NCI-H748 treated with DMSO at 0.1 percent for 48 hours (cell line): ENCODE measurements around the gene ERC2.
"Not testable (repeated sequence)": the region's sequence is repeated elsewhere in the genome, so short reads cannot be mapped to it uniquely, and the experiment has no call there.

Experiments
- DNase-seq: peaks from one replicate; lab custom pipeline; 2025; lab: John Stamatoyannopoulos, UW

The ERC2 gene

GRCh38 chr3:56309465-56309864 lies 158.8 kb downstream of the ERC2 start:
- peak; percentile 18 for DNase-seq

GRCh38 chr3:56308471-56308870 lies 159.8 kb downstream of the ERC2 start:
- DNase-seq: no peak

GRCh38 chr3:56304069-56304468 lies 164.2 kb downstream of the ERC2 start:
- no peak for DNase-seq

GRCh38 chr3:56303487-56303886 lies 164.8 kb downstream of the ERC2 start:
- no peak for DNase-seq

GRCh38 chr3:56302417-56302816 lies 165.8 kb downstream of the ERC2 start:
- no peak for DNase-seq

GRCh38 chr3:56297281-56297840 lies 170.9 kb downstream of the ERC2 start:
- no peak for DNase-seq

- no peak for DNase-seq
Measured at GRCh38 chr3:56296361-56296760, 171.9 kb downstream of the ERC2 start.

GRCh38 chr3:56295161-56295560 lies 173.1 kb downstream of the ERC2 start:
- no peak for DNase-seq

- DNase-seq: no peak
Measured at GRCh38 chr3:56294286-56294685, 174.0 kb downstream of the ERC2 start.

GRCh38 chr3:56291953-56292352 lies 176.3 kb downstream of the ERC2 start:
- DNase-seq: no peak

- DNase-seq: no peak
Measured at GRCh38 chr3:56291244-56291680, 177.0 kb downstream of the ERC2 start.

GRCh38 chr3:56290374-56290773 lies 177.9 kb downstream of the ERC2 start:
- no peak for DNase-seq

GRCh38 chr3:56288258-56288657 lies 180.0 kb downstream of the ERC2 start:
- DNase-seq: no peak

GRCh38 chr3:56282341-56282740 lies 185.9 kb downstream of the ERC2 start:
- DNase-seq: no peak

- no peak for DNase-seq
Measured at GRCh38 chr3:56277236-56277635, 191.0 kb downstream of the ERC2 start.

GRCh38 chr3:56275120-56275519 lies 193.1 kb downstream of the ERC2 start:
- no peak for DNase-seq

GRCh38 chr3:56269755-56270535 lies 198.3 kb downstream of the ERC2 start:
- DNase-seq: no peak

- DNase-seq: no peak
Measured at GRCh38 chr3:56268616-56269383, 199.5 kb downstream of the ERC2 start.

GRCh38 chr3:56261852-56262251 lies 206.4 kb downstream of the ERC2 start:
- not testable (repeated sequence) for DNase-seq

GRCh38 chr3:56260262-56260661 lies 208.0 kb downstream of the ERC2 start:
- DNase-seq: no peak

- no peak for DNase-seq
Measured at GRCh38 chr3:56257826-56258225, 210.4 kb downstream of the ERC2 start.

GRCh38 chr3:56254835-56255234 lies 213.4 kb downstream of the ERC2 start:
- DNase-seq: no peak
